HUES48 (cell line): Measurements from ENCODE around the gene EPM2A.
"Not testable (repeated sequence)": the region's sequence is repeated elsewhere in the genome, so short reads cannot be mapped to it uniquely, and the experiment has no call there.

Experiments
- H3K27ac ChIP-seq: one replicate; pipeline ENCODE4 v1.7.0; 2013; ENCODE audit warnings: low read depth, low read length, inconsistent platforms
- H3K27me3 ChIP-seq: 2 replicates; pipeline ENCODE4 v1.6.1; 2013; ENCODE audit warnings: mild to moderate bottlenecking, low read length; ENCODE audit not compliant: control insufficient read depth, insufficient read depth
- H3K36me3 ChIP-seq: 2 replicates; pipeline ENCODE4 v1.6.1; 2013; ENCODE audit warnings: low read length; ENCODE audit not compliant: control insufficient read depth, insufficient read depth
- H3K4me1 ChIP-seq: 2 replicates; pipeline ENCODE4 v1.6.1; 2013; ENCODE audit warnings: mild to moderate bottlenecking, low read length; ENCODE audit not compliant: control insufficient read depth, insufficient read depth
- H3K4me3 ChIP-seq: 2 replicates; pipeline ENCODE4 v1.5.1; 2013; ENCODE audit warnings: mild to moderate bottlenecking, low read depth, low read length
- H3K9ac ChIP-seq: 2 replicates; pipeline ENCODE4 v1.6.1; 2013; ENCODE audit warnings: mild to moderate bottlenecking, low read depth, low read length, moderate library complexity
- H3K9me3 ChIP-seq: 2 replicates; pipeline ENCODE4 v1.6.1; 2013; ENCODE audit warnings: low read length; ENCODE audit not compliant: control insufficient read depth, insufficient read depth

The EPM2A gene

GRCh38 chr6:145711372-145711771 lies 23.9 kb downstream of the EPM2A start:
- no peak overlapping the region for H3K9ac ChIP-seq
- H3K36me3 ChIP-seq, result no peaks in the 10 kb centered on the region
- no peaks in the 10 kb centered on the region for H3K27me3 ChIP-seq
- H3K4me1 ChIP-seq, result no peaks in the 10 kb centered on the region
- no peak overlapping the region for H3K27ac ChIP-seq
- peaks cover 11% of the 10 kb centered on the region for H3K9me3 ChIP-seq
- H3K4me3 ChIP-seq, result no peak overlapping the region

DNA sequence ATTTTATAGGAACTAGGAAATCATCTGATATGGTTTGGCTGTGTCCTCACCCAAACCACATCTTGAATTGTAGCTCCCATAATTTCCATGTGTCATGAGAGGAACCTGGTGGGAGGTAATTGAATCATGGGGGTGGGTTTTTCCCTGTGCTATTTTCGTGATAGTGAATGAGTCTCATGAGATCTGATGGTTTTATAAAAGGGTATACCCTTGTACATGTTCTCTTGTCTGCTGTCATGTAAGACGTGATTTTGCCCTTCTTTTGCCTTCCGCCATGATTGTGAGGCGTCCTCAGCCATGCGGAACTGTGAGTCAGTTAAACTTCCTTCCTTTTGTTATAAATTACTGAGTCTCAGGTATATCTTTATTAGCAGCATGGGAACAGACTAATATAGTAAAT lies 27.9 kb downstream of the EPM2A start:
- no peak overlapping the region for H3K4me3 ChIP-seq
- H3K9me3 ChIP-seq, result peaks cover 3% of the 10 kb centered on the region; the same call in 1 of the 2 replicates
- H3K27me3 ChIP-seq, result no peaks in the 10 kb centered on the region
- H3K4me1 ChIP-seq, result no peaks in the 10 kb centered on the region
- no peak overlapping the region for H3K27ac ChIP-seq
- H3K9ac ChIP-seq, result no peak overlapping the region
- no peaks in the 10 kb centered on the region for H3K36me3 ChIP-seq

DNA sequence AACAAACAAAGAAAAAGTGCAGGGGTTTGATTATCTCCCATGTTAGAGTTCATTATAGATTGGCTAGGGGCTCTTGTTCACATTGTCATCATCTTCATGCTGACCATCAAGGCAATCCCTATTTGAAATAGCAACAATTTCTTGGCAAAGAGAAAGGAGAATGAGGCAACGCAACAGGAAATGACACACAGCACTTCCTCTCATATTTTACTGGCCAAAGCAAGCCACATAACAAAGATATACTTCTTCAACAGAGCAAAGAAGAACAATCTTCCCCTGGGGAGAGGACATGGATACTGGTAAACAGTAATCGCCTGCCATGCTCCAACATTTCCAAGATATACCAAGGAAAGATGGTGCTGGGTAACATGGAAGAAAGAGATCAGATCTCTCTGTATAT lies 29.8 kb downstream of the EPM2A start:
- Histone ChIP-seq H3K4me1 (no peaks in the 10 kb centered on the region), H3K27ac (no peak overlapping the region), H3K9me3 (peaks cover 3% of the 10 kb centered on the region; the same call in 1 of the 2 replicates), H3K36me3 (no peaks in the 10 kb centered on the region), H3K4me3 (no peak overlapping the region), H3K9ac (no peak overlapping the region), H3K27me3 (no peaks in the 10 kb centered on the region)

DNA sequence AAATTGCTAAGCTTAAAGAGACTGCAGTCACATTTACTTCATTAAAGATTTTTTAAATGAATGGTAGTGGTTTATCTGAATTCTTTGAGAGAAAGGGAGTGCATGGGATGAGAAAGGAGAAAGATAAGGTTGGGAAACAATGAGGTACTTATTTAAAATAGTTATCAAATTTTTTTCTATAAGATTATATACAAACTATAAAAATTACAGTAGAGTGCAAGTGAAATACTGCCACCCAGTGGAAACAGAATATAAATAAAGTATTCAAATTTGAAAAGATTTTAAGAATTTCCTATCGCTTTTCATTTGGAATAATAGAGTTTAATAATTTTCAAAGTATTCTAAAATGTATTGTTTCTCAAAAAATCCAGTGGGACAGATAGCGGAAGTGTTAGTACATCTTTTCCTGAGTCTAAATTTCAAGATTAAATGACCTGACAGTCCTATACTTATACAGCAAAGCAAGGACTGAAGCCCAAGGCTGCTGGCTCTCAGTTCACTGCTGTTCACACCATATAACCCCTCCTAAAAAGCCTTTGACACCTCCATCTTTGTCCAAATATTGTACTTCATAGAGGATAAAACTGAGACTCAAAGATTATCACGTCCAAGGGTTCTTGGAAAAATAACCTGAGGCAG lies 31.1 kb downstream of the EPM2A start:
- Histone ChIP-seq H3K9ac (no peak overlapping the region), H3K9me3 (peaks cover 3% of the 10 kb centered on the region; the same call in 1 of the 2 replicates), H3K27ac (no peak overlapping the region), H3K27me3 (no peaks in the 10 kb centered on the region), H3K4me1 (no peaks in the 10 kb centered on the region), H3K36me3 (no peaks in the 10 kb centered on the region), H3K4me3 (no peak overlapping the region)

DNA sequence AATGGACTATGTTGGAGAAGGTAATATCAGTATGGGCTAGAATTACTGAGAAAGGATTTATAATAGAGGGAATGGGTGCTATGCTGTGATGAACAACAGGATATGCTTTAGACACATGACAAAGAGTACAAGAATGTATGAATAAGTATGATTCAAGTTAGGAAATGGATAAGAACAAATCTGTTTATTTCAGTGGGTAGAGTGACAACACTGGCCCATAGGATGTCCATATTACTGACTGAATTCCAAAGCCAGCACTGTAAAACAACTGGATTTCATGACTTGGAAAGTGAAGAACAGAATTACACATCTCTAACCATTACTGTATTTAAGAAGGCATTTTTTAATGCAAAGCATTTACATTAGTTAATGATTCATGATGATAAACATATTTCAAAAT lies 35.9 kb downstream of the EPM2A start:
- no peak overlapping the region for H3K9ac ChIP-seq
- H3K27ac ChIP-seq, result no peak overlapping the region
- H3K36me3 ChIP-seq, result no peaks in the 10 kb centered on the region
- no peaks in the 10 kb centered on the region; the same call in none of the 2 replicates for H3K9me3 ChIP-seq
- no peaks in the 10 kb centered on the region for H3K27me3 ChIP-seq
- no peaks in the 10 kb centered on the region for H3K4me1 ChIP-seq
- H3K4me3 ChIP-seq, result no peak overlapping the region

DNA sequence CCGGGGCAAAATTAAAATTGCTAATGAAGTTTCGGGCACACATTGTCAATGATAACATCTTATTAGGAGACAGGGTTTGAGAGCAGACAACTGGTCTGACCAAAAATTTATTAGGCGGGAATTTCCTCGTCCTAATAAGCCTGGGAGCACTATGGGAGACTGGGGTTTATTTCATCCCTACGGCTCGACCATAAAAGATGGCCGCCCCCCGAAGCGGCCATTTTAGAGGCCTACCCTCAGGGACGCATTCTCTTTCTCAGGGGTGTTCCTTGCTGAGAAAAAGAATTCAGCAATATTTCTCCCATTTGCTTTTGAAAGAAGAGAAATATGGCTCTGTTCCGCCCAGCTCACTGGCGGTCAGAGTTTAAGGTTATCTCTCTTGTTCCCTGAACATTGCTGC lies 37.9 kb downstream of the EPM2A start:
- H3K4me1 ChIP-seq, H3K27me3 ChIP-seq, H3K9ac ChIP-seq, H3K4me3 ChIP-seq, H3K27ac ChIP-seq, H3K36me3 ChIP-seq, H3K9me3 ChIP-seq: not testable (repeated sequence)

- Histone ChIP-seq H3K4me3 (no peak overlapping the region), H3K36me3 (no peaks in the 10 kb centered on the region), H3K27me3 (no peaks in the 10 kb centered on the region), H3K9ac (no peak overlapping the region), H3K9me3 (no peaks in the 10 kb centered on the region; the same call in none of the 2 replicates), H3K4me1 (peaks cover 5% of the 10 kb centered on the region; the same call in 1 of the 2 replicates), H3K27ac (no peak overlapping the region)
These were observed 41.1 kb downstream of the EPM2A start for GRCh38 chr6:145694083-145694737.

DNA sequence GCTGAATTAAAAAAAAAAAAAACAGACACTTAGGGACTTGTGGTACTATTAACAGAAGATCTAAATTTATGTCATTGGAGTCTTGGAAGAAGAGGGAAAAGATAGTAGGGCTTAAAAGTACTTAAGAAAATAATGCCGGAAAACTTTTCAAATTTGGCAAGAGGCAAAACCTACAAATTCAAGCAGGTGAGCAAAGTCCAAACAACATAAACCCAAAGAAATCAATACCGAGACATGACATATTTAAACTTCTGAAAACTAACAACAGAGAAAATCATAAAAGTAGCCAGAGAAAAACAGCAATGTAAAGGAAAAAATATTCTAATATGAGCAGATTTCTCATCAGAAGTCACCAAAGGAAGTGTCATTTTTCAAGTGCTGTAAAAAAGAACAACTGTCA lies 44.4 kb downstream of the EPM2A start:
- no peak overlapping the region for H3K4me3 ChIP-seq
- no peaks in the 10 kb centered on the region for H3K27me3 ChIP-seq
- H3K9ac ChIP-seq, result no peak overlapping the region
- no peaks in the 10 kb centered on the region for H3K9me3 ChIP-seq
- H3K36me3 ChIP-seq, result no peaks in the 10 kb centered on the region
- peaks cover 8% of the 10 kb centered on the region; the same call in 1 of the 2 replicates for H3K4me1 ChIP-seq
- H3K27ac ChIP-seq, result no peak overlapping the region

DNA sequence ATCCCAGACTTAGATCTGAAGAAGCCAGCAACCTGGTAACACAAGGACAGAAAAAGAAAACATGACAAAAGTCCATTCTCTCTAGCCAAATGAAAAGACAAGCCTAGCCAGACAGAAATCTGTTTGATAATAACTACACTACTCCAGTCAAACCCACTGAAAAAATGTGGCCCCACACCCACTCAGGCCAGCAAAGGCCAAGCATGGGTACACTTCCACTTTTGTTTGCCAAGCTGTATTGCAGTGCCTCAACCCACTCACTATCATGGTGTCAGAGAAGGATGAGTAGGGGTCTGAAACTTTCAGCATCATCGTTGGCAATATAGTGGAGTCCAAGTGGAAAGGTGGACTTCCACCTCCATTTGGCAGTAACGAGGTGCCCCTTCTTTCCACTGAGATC lies 45.8 kb downstream of the EPM2A start:
- no peaks in the 10 kb centered on the region for H3K9me3 ChIP-seq
- H3K27me3 ChIP-seq, result no peaks in the 10 kb centered on the region
- H3K4me1 ChIP-seq, result peaks cover 8% of the 10 kb centered on the region; the same call in 1 of the 2 replicates
- no peaks in the 10 kb centered on the region for H3K36me3 ChIP-seq
- H3K27ac ChIP-seq, result no peak overlapping the region
- no peak overlapping the region for H3K4me3 ChIP-seq
- no peak overlapping the region for H3K9ac ChIP-seq

DNA sequence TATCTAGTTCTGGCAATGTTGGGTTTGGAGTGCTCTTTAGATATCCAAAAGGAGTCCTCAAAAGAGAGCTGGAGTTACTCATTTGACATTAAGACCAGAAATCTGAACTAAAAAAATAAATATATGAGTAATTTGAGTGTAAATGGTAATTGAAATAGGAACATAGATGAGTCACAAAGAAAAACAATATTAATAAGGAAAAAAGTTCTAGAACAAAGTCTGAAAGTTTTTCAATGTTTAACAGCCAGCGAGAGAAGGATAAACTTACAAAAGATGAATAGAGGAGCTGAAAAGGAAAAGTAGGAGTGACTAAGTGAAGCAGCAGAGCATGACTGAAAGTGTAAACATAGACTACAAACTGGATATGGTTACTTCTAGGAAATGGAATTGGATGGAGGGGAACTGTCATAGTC lies 46.8 kb downstream of the EPM2A start:
- Histone ChIP-seq H3K36me3 (no peaks in the 10 kb centered on the region), H3K27me3 (no peaks in the 10 kb centered on the region), H3K9ac (no peak overlapping the region), H3K27ac (no peak overlapping the region), H3K9me3 (no peaks in the 10 kb centered on the region), H3K4me3 (no peak overlapping the region), H3K4me1 (peaks cover 8% of the 10 kb centered on the region; the same call in 1 of the 2 replicates)

GRCh38 chr6:145685932-145686331 lies 49.4 kb downstream of the EPM2A start:
- H3K27me3 ChIP-seq, result no peaks in the 10 kb centered on the region

More at GRCh38 chr6:145685932-145686331, 49.4 kb downstream of the EPM2A start:
- no peak overlapping the region for H3K9ac ChIP-seq
- no peak overlapping the region for H3K4me3 ChIP-seq
- H3K27ac ChIP-seq, result no peak overlapping the region
- 0 out of 2 replicates have a peak, but pooled peaks cover 3% of the 10 kb centered on the region for H3K9me3 ChIP-seq
- H3K4me1 ChIP-seq, result 0 out of 2 replicates have a peak, but pooled peaks cover 3% of the 10 kb centered on the region
- H3K36me3 ChIP-seq, result peaks cover 4% of the 10 kb centered on the region; the same call in 1 of the 2 replicates
